Ishikawa (cell line): ENCODE data around the gene ITFG1.

Experiments used
- CEBPB ChIP-seq: IDR thresholded peaks from 2 replicates; pipeline ENCODE4 v1.6.1; 2012
- CREB1 ChIP-seq: IDR thresholded peaks from 2 replicates; pipeline ENCODE4 v1.6.1; 2012; ENCODE audit warnings: low read depth
- EGR1 ChIP-seq: IDR thresholded peaks from 2 replicates; pipeline ENCODE4 v1.6.1; 2012
- EP300 ChIP-seq: IDR thresholded peaks from 2 replicates; pipeline ENCODE4 v1.6.1; 2012; ENCODE audit warnings: borderline replicate concordance
- MAX ChIP-seq: IDR thresholded peaks from 2 replicates; pipeline ENCODE4 v1.6.1; 2012
- NFIC ChIP-seq: IDR thresholded peaks from 2 replicates; pipeline ENCODE4 v1.6.1; 2012
- RAD21 ChIP-seq: IDR thresholded peaks from 2 replicates; pipeline ENCODE4 v1.6.1; 2012; ENCODE audit warnings: low read depth
- TAF1 ChIP-seq: IDR thresholded peaks from 2 replicates; pipeline ENCODE4 v1.6.1; 2012; ENCODE audit warnings: low read depth, mild to moderate bottlenecking
- TCF12 ChIP-seq: IDR thresholded peaks from 2 replicates; pipeline ENCODE4 v1.6.1; 2012; ENCODE audit warnings: low read depth
- TEAD4 ChIP-seq: IDR thresholded peaks from 2 replicates; pipeline ENCODE4 v1.6.1; 2012
- YY1 ChIP-seq: IDR thresholded peaks from 2 replicates; pipeline ENCODE4 v1.6.1; 2012; ENCODE audit warnings: low read depth
- ZBTB7A ChIP-seq: IDR thresholded peaks from 2 replicates; pipeline ENCODE4 v1.6.1; 2012; ENCODE audit warnings: low read depth
- TF ChIP-seq, protein P1 (sequence below): IDR thresholded peaks from 2 replicates; pipeline ENCODE4 v1.6.1; 2012; ENCODE audit warnings: low read depth, mild to moderate bottlenecking
- TF ChIP-seq, protein P2 (sequence below): IDR thresholded peaks from 2 replicates; pipeline ENCODE4 v1.6.1; 2012

The ITFG1 gene

GRCh38 chr16:47142486-47142820 lies 318.4 kb downstream of the ITFG1 start:
- no peak for TF ChIP-seq MAX

GRCh38 chr16:47141773-47142485 lies 318.9 kb downstream of the ITFG1 start:
- TF ChIP-seq, protein P1, sequence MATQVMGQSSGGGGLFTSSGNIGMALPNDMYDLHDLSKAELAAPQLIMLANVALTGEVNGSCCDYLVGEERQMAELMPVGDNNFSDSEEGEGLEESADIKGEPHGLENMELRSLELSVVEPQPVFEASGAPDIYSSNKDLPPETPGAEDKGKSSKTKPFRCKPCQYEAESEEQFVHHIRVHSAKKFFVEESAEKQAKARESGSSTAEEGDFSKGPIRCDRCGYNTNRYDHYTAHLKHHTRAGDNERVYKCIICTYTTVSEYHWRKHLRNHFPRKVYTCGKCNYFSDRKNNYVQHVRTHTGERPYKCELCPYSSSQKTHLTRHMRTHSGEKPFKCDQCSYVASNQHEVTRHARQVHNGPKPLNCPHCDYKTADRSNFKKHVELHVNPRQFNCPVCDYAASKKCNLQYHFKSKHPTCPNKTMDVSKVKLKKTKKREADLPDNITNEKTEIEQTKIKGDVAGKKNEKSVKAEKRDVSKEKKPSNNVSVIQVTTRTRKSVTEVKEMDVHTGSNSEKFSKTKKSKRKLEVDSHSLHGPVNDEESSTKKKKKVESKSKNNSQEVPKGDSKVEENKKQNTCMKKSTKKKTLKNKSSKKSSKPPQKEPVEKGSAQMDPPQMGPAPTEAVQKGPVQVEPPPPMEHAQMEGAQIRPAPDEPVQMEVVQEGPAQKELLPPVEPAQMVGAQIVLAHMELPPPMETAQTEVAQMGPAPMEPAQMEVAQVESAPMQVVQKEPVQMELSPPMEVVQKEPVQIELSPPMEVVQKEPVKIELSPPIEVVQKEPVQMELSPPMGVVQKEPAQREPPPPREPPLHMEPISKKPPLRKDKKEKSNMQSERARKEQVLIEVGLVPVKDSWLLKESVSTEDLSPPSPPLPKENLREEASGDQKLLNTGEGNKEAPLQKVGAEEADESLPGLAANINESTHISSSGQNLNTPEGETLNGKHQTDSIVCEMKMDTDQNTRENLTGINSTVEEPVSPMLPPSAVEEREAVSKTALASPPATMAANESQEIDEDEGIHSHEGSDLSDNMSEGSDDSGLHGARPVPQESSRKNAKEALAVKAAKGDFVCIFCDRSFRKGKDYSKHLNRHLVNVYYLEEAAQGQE: no peak
- peak; percentile 89 for TF ChIP-seq RAD21

DNA sequence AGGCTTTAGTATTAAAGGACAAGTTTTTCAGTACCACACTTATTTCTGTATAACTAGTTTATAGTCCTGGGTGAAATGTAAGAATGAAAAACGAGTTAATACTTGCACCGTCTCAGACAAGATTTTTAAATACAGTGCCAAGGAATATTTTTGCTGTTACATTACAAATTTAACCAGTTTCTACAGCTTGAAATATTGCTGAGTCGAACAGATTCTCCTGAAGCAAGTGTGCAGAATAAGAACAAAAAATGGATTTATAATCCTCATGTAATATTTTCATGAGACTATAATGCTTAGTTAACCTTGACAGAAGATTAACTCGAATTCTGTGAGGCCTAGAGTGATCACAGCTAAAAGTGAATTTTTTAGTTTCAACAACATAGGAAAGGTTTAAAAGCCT lies 320.2 kb downstream of the ITFG1 start:
- TF ChIP-seq CREB1: no peak
- TF ChIP-seq RAD21: no peak
- TF ChIP-seq, protein P1: no peak

DNA sequence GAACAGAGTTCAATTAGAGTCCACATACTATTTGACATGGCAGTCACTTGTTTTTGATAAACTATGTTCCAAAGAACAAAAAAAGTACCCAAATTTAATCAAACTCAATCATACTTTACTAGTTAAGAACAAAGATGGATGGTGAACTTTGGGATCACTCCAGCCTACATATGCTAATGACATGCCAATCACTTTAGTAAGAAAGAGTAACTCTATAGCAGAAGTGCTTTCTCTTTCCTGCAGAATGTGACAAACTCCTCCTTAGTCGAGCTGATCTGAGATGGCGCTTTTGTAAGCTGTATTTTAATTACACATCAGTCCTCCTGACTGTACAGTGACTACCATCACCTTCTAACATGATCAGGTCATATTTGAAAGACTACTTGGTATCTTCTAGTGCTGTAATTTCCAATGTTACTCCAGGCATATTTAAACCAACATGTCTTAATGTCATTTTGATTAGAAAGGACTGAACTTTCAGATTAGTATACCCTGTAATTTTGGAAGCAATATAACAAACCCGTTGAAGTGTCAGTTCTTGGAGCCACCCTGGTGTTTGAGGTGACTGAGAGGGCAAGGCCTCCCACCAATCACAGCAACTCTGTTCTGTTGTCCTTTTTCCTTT lies 321.2 kb downstream of the ITFG1 start:
- TF ChIP-seq RAD21: no peak
- TF ChIP-seq, protein P2, sequence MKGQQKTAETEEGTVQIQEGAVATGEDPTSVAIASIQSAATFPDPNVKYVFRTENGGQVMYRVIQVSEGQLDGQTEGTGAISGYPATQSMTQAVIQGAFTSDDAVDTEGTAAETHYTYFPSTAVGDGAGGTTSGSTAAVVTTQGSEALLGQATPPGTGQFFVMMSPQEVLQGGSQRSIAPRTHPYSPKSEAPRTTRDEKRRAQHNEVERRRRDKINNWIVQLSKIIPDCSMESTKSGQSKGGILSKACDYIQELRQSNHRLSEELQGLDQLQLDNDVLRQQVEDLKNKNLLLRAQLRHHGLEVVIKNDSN: no peak

GRCh38 chr16:47136099-47136842 lies 324.6 kb downstream of the ITFG1 start:
- no peak for TF ChIP-seq EP300
- no peak for TF ChIP-seq MAX
- TF ChIP-seq ZBTB7A: no peak
- no peak for TF ChIP-seq TAF1
- no peak for TF ChIP-seq TEAD4
- TF ChIP-seq CREB1: no peak
- no peak for TF ChIP-seq NFIC
- no peak for TF ChIP-seq CEBPB
- no peak for TF ChIP-seq EGR1
- no peak for TF ChIP-seq TCF12
- TF ChIP-seq, protein P1: no peak
- no peak for TF ChIP-seq YY1
- TF ChIP-seq RAD21: no peak

GRCh38 chr16:47134550-47134949 lies 326.3 kb downstream of the ITFG1 start:
- TF ChIP-seq CEBPB (no peak), RAD21 (no peak), TAF1 (no peak)
- TF ChIP-seq, protein P2: no peak
